Measurements from ENCODE around the gene RAB11A.
A peak's percentile ranks its signal among the peaks of the same experiment; 100 is the strongest.

RAB11A gene

GRCh38 chr15:65887565-65887964 lies 18.3 kb downstream of the RAB11A start:
- ATAC-seq: peak; percentile 82

DNA sequence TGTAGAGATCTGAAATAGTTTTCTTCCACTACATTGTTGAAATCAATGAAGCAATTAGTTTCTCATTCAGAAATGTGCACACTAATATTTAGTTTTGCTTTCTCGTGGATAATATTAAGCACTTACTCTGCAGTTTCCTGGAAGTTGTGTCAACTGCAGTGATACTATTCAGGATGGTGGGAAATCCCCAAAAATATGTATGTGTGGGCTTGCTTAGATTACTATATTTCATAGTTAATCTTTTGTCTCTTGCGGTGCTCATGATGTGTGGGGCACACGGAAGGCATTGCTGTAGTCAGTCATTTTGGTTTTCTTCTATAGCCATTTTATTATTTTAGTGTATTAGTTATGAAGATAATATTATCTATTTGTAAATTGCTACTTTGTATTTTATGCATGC lies 19.7 kb downstream of the RAB11A start:
- peak; percentile 79 to 81 for ATAC-seq

DNA sequence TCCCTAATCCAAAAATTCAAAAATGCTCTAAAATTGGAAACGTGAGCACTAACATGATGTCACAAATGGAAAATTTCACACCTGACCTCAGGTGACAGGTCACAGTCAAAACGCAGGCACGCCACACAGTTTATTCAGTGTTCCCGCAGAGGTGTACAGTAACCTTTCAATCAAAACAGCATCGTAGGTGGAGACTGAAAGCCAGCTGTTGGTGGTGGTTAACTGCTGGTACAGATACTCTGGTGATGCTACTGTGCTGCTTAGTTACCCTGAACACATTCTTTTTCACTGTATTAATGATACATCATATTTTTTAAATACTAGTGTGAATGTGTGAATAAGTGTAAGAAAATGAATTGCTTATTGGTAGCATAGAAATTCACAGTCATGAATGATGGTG lies 23.8 kb downstream of the RAB11A start:
- peak; percentile 73 to 75 for ATAC-seq

- no peak for ATAC-seq
Measured at GRCh38 chr15:65896236-65896635, 26.9 kb downstream of the RAB11A start.

DNA sequence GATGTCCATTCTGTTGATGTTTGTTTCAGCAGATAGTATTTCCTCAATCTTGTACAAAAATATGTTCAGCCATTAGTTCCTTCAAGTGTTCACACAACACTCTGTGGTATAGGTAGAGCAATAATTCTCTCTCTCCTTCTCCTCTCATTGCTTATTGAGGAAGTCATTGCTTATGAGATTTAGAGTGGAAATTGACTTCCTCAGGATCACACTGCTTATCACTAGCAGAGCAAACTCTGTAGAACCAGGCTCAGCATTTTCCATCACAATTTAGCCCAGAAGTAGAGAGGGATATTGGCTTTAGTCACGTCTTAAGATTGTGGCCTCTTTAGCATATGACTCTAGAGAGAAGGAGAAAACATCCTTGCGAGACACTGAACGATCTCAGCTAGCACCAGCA lies 31.2 kb downstream of the RAB11A start:
- ATAC-seq: no peak

GRCh38 chr15:65901336-65901735 lies 32.0 kb downstream of the RAB11A start:
- ATAC-seq: no peak

DNA sequence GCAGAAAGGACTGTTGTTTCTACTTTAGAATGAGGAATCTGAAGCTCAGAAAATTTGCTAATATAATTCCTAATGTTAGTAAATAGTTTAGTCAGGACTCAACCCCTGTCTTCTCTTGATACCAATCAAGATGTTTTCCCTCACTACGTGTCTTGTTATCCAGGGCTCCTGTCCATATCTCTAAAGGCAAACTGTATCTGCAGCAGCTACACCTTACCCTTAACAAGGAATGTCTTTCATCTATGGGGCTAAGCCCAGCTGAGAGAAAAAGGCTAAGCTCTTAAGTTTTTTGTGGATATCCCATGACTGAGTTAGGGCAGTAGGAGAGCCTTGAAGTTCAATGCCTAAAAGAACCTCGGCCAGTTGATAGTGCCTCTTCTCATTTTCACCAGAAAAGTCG lies 32.5 kb downstream of the RAB11A start:
- no peak for ATAC-seq

- peak; percentile 25 to 63 for ATAC-seq
Measured at GRCh38 chr15:65902373-65902772, 33.1 kb downstream of the RAB11A start.

GRCh38 chr15:65903296-65904073 lies 34.2 kb downstream of the RAB11A start:
- no peak for ATAC-seq

DNA sequence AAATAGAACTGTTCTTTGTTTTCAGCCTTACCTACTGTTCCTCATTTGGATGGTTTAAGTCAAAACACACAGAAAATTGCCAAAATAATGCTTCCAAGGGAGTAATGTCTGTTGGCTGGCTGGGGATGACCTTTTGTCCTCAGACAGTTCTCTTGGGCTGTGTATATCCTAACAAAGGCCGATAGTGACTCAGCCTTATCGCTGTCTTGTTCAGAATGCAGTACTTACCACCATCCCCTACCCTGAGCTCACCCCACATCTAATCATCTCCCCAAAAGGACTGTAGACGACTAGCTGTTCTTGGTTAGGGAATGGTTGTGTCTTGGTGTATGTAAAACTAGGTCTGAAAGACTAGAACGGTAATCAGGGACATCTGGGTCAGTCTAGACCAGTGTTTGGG lies 35.0 kb downstream of the RAB11A start:
- ATAC-seq: no peak

DNA sequence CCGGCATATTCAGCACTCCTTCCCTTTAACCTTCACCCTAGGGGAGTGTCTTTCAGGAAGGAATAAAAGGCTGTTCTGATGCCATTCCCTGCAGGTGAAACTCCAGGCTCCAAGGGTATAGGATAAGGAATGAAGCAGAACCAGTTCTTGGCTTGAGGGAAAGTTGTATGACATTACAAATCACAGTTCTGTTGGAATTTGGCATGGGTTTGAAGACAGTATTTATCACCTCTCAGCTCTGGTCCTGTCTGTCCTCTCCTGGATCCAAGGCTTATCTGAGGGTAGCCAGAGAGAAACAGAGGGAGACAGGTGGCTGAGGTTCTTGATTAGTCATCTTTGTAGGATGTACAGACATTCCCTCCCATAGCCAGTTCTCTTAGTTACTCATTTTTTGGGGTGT lies 37.1 kb downstream of the RAB11A start:
- no peak for ATAC-seq

GRCh38 chr15:65907661-65908060 lies 38.4 kb downstream of the RAB11A start:
- no peak for ATAC-seq

DNA sequence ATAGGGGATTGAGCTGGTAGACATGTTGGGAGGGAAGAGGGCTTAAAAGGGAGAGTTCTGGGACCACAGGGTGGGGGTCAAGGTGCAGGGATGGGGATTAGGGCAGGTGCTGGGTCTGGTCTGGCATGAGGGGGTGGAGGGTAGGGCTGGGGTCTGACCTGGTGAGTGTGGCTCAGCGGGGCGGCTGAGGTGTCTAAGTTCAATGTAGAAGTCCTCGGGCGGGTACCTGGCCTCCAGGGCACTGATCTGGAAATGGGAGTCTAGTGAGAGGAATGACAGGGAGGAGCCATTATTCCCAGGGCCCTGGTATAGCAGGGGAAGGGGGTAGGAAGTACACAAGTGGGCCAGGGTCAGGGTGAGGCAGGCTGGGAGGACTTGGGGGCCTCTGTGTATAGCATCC lies 39.6 kb downstream of the RAB11A start:
- no peak for ATAC-seq

DNA sequence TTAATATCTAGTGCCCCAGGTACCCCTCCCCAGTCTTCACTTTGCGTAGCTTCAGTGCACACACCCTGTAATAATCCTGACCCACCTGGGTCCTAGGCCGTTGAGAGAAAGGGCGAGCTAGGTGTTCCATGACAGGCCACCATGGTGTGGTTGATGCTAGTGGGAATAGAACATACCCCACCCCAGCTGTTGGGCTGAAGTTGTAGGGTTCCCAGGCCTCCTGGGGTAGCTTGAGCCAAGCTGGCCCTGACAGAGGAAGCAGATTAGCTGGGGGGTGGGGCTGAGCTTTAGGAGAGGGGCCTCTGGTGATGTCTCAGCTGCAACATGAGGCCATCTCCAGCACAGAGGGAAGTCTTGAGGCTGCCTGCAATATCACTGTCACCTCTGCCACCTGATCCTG lies 40.5 kb downstream of the RAB11A start:
- no peak for ATAC-seq

GRCh38 chr15:65910341-65910740 lies 41.0 kb downstream of the RAB11A start:
- no peak for ATAC-seq

DNA sequence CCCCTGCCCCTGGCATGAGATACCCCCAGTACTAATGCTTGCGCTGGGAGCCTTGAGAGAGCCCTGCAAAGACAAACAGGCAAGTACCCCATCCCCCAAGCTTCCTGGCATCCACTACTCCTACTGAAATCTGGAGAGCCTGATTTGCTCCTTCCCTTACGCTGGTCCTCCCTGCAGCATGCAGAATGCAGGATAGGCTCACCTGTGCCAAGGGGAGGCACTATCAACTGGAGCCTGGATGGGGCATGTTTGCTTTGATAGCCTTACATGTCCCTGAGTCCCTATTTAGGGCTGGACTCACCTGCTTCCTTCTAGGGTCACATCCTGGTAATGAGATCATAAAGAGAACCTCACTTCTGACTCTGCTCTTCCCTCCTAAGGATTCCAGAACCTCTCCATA lies 42.9 kb downstream of the RAB11A start:
- ATAC-seq: no peak

DNA sequence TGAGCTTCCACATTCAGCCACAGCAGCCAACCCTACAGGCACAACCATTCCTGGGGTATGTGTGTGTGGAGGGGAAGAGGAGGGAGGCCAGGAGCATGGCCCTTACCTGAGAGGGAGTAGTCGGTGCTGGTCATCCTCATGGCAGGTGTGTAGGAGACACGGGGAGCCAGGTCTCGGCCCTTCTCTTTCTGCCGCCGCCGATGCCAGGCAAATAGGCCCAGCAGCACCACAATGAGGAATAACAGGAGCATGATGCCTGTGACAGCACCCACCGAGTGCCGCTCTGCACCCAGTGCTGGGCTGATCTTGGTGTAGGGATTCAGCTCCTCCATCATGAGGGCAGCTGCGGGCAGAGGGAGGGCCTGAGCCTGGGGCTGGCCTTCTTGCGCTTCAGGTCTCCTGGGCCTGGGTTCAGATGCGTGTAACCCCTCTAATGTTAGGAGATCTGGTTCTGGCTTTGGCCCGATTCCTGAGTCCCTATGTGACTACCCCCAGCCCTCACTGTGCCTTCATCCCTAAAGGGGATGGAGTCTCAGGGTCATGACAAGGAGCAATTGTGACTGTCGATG lies 44.4 kb downstream of the RAB11A start:
- no peak for ATAC-seq

GRCh38 chr15:65914386-65914785 lies 45.1 kb downstream of the RAB11A start:
- ATAC-seq: no peak

GRCh38 chr15:65914981-65915925 lies 46.0 kb downstream of the RAB11A start:
- no peak for ATAC-seq

DNA sequence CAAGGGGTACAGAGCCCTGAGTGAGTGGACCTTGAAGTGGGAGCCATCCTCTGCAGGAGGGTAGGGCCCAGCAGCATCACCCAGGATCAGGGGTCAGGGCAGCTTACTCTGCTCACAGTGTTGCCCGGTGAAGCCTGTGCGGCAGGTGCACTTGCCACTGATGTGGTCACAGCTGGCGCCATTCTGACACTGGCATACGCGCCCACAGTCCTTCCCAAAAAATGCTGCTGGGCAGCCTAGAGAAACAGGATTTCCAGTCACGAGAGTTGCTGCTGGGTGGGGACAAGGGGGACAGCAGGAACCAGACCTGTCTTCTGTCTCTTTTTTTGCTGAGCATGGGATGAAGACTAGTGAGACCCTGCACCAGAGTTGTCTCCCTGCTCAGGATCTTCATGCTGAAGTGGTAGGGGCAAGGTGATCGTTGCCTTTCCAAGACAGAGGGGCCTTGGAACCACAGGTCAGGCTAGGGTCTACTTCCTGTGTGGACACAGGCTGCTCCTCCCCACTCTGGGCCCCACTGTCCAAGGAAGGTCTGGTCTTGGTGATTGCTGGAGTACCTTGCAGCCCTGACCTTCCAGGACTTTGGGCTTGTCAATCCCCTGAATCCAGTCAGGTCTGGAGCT lies 46.9 kb downstream of the RAB11A start:
- ATAC-seq: no peak

GRCh38 chr15:65916664-65917406 lies 47.5 kb downstream of the RAB11A start:
- ATAC-seq: peak; percentile 87 to 91

DNA sequence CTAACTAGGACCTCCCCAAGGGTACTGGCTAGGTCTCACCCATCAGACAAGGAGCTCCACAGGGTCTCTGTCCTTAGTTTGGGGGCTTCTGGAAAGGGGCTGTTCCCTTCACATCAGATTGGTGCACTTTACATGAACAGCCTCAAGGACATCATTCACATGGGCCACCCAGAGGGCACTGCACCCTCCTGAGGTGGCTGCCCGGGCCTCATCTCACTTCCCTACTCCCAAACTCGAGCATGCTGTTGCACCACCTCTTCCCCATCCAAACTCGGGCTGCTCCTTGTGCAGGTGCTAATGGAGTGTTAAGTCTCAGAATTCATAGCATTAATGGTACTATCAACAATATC lies 48.1 kb downstream of the RAB11A start:
- no peak for ATAC-seq

All from activated CD4-positive, CD25-positive, alpha-beta regulatory T cell treated with anti-CD3 and anti-CD28 coated beads, Interleukin-2, amount 50 U/mL, for 24 hours (primary cell).